ENCODE results near the gene CACNB1. TPM values are rescaled to one million over a fixed set of nuclear protein-coding genes. Genes with fewer than 3 reads are reported as not detected.

CACNB1 gene
- polyA plus RNA-seq, 1 of the 3 experiments (the other 2 are of a cell fraction): 7.4 TPM

DNA sequence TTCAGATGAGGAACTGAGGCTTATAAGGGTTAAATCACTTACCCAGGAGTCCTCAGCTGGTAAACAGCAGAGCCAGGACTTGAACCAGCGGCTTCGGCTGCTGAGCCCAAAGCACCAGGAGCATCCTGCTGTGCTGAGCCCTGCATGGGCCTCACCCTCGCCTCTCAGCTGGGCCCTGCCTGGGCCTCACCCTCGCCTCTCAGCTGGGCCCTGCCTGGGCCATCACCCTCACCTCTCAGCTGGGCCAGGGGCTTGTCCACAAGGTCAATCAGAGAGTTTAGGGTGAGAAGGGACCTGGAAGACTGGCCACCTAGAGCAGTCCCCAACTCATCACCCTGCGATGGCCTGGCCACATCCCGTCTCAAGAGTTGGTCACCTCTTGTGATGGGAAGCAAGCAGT lies 24.1 kb upstream of the CACNB1 start (continued):
- TF ChIP-seq, protein P1, sequence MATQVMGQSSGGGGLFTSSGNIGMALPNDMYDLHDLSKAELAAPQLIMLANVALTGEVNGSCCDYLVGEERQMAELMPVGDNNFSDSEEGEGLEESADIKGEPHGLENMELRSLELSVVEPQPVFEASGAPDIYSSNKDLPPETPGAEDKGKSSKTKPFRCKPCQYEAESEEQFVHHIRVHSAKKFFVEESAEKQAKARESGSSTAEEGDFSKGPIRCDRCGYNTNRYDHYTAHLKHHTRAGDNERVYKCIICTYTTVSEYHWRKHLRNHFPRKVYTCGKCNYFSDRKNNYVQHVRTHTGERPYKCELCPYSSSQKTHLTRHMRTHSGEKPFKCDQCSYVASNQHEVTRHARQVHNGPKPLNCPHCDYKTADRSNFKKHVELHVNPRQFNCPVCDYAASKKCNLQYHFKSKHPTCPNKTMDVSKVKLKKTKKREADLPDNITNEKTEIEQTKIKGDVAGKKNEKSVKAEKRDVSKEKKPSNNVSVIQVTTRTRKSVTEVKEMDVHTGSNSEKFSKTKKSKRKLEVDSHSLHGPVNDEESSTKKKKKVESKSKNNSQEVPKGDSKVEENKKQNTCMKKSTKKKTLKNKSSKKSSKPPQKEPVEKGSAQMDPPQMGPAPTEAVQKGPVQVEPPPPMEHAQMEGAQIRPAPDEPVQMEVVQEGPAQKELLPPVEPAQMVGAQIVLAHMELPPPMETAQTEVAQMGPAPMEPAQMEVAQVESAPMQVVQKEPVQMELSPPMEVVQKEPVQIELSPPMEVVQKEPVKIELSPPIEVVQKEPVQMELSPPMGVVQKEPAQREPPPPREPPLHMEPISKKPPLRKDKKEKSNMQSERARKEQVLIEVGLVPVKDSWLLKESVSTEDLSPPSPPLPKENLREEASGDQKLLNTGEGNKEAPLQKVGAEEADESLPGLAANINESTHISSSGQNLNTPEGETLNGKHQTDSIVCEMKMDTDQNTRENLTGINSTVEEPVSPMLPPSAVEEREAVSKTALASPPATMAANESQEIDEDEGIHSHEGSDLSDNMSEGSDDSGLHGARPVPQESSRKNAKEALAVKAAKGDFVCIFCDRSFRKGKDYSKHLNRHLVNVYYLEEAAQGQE (IDR thresholded peaks at IDR 0.05; ENCODE audit: low read depth, low read length): no peak
- no peak for TF ChIP-seq CHD2 (IDR thresholded peaks at IDR 0.05; ENCODE audit: low read length, partially characterized antibody)

DNA sequence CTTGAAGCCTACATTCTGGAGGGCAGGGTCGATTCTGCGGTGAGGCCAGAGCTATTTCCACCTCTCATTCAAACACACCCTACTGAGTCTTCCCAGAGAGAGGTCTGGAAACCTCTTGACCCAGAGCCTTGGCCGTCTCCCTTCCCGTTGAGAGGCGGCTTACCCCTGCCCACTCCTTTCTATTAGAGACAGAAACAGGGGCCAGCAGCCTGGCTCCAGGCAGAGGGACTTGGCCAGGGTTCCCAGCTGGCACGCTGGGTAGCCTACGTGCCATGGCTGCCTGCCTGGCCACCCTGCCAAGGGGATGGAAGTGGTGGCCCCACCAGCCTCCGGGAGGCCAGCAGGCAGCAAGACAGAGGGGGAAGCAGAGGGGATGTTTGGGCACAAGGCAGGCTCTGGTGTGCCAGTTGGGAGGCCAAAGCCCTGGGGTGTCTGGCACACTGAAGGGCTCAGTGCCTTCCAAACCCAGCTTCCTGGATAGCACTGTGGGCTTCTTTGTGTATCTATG lies 22.2 kb upstream of the CACNB1 start:
- H3K36me3 ChIP-seq (replicated peaks in 1 of 2; ENCODE audit: control insufficient read depth in 1 of 2, insufficient read depth in 2 of 2, low read length in 1 of 2): no peaks in the 10 kb centered on the region
- H3K9ac ChIP-seq: no peak overlapping the region
- H3K4me1 ChIP-seq (ENCODE audit: control insufficient read depth in 1 of 2, insufficient read depth in 2 of 2, low read depth in 1 of 2, low read length in 1 of 2): no peaks in the 10 kb centered on the region
- ChIA-PET POLR2A (no interaction called here), CTCF (interaction anchor here (0.6 to 4.3 kb wide), 7 partner anchors 11 to 55 kb away, joined by 3 to 25 read pairs (median 5); no protein-coding TSS in a partner anchor)
- H3K79me2 ChIP-seq (ENCODE audit: insufficient read depth): no peaks in the 10 kb centered on the region
- H3K27ac ChIP-seq (ENCODE audit: low read depth in 2 of 2, low read length in 1 of 2): no peak overlapping the region
- no peaks in the 10 kb centered on the region for H3K9me3 ChIP-seq
- no peak for TF ChIP-seq JUND (IDR thresholded peaks at IDR 0.05)
- TF ChIP-seq SMC3 (IDR thresholded peaks at IDR 0.05; ENCODE audit: low read depth, low read length): no peak
- no peak for TF ChIP-seq ZBTB33 (IDR thresholded peaks at IDR 0.05; ENCODE audit: borderline replicate concordance, low read depth)
- TF ChIP-seq MEF2A (IDR thresholded peaks at IDR 0.05; ENCODE audit: borderline replicate concordance, low read depth): no peak
- TF ChIP-seq USF2 (IDR thresholded peaks at IDR 0.05; ENCODE audit: borderline replicate concordance, low read depth, low read length): no peak
- no peaks in the 10 kb centered on the region for H4K20me1 ChIP-seq (ENCODE audit: insufficient read depth)
- no peak overlapping the region for H3K4me2 ChIP-seq
- DNase-seq: no peak
- no peak overlapping the region for H2AFZ ChIP-seq (ENCODE audit: low read depth)
- no peaks in the 10 kb centered on the region for H3K27me3 ChIP-seq (ENCODE audit: insufficient read depth)
- no peak overlapping the region for H3K4me3 ChIP-seq (ENCODE audit: low read depth in 2 of 2, low read length in 1 of 2)
- peaks cover 6% of the 10 kb centered on the region for H3F3A ChIP-seq (replicated peaks; ENCODE audit: insufficient read depth)
- WGBS (ENCODE audit: low lambda C conversion rate): 81% methylated on average over 7 of the region's 8 CpGs
- H3K9me2 ChIP-seq: no peaks in the 10 kb centered on the region

GRCh38 chr17:39218906-39219305 lies 21.4 kb upstream of the CACNB1 start:
- H3K27me3 ChIP-seq (ENCODE audit: insufficient read depth): no peaks in the 10 kb centered on the region
- TF ChIP-seq EZH2phosphoT487 (IDR thresholded peaks at IDR 0.05; ENCODE audit: borderline replicate concordance, low read depth) (no peak), ELF1 (IDR thresholded peaks at IDR 0.05) (no peak), TCF12 (IDR thresholded peaks at IDR 0.05) (no peak), SIN3A (IDR thresholded peaks at IDR 0.05; ENCODE audit: borderline replicate concordance, low read depth, low read length) (no peak), PBX3 (IDR thresholded peaks at IDR 0.05) (no peak), USF2 (IDR thresholded peaks at IDR 0.05; ENCODE audit: borderline replicate concordance, low read depth, low read length) (no peak), FOXJ3 (CRISPR knock-in tag; IDR thresholded peaks at IDR 0.05) (no peak), RCOR1 (IDR thresholded peaks at IDR 0.05; ENCODE audit: low read length) (no peak), POLR2AphosphoS5 (IDR thresholded peaks at IDR 0.05; ENCODE audit: low read depth, low read length) (no peak), NRF1 (IDR thresholded peaks at IDR 0.05; ENCODE audit: low read depth, low read length) (no peak)

More at GRCh38 chr17:39218906-39219305, 21.4 kb upstream of the CACNB1 start:
- H3F3A ChIP-seq (replicated peaks; ENCODE audit: insufficient read depth): peaks cover 2% of the 10 kb centered on the region
- H4K20me1 ChIP-seq (ENCODE audit: insufficient read depth): no peaks in the 10 kb centered on the region
- H3K9me2 ChIP-seq: no peaks in the 10 kb centered on the region
- no peak overlapping the region for H3K9ac ChIP-seq
- H3K79me2 ChIP-seq (ENCODE audit: insufficient read depth): no peaks in the 10 kb centered on the region
- H3K27ac ChIP-seq (ENCODE audit: low read depth in 2 of 2, low read length in 1 of 2): no peak overlapping the region
- H3K4me3 ChIP-seq (ENCODE audit: low read depth in 2 of 2, low read length in 1 of 2): no peak overlapping the region
- no peaks in the 10 kb centered on the region for H3K9me3 ChIP-seq
- POLR2A ChIA-PET: no interaction called here
- CTCF ChIA-PET: interaction anchor here (0.6 to 4.3 kb wide), 7 partner anchors 10 to 54 kb away, joined by 3 to 25 read pairs (median 6); no protein-coding TSS in a partner anchor
- H2AFZ ChIP-seq (ENCODE audit: low read depth): no peak overlapping the region
- H3K4me2 ChIP-seq: no peak overlapping the region
- H3K36me3 ChIP-seq (replicated peaks in 1 of 2; ENCODE audit: control insufficient read depth in 1 of 2, insufficient read depth in 2 of 2, low read length in 1 of 2): no peaks in the 10 kb centered on the region
- WGBS (ENCODE audit: low lambda C conversion rate): 60% methylated on average over 8 of the region's 8 CpGs
- no peak for DNase-seq
- no peaks in the 10 kb centered on the region for H3K4me1 ChIP-seq (ENCODE audit: control insufficient read depth in 1 of 2, insufficient read depth in 2 of 2, low read depth in 1 of 2, low read length in 1 of 2)
